Hematopoietic multipotent progenitor cell treated with erythropoietin and hydrocortisone succinate and interleukin-3 and kit ligand, for 6 days (in vitro differentiated cells): ENCODE measurements around the gene OAF.
"Not testable (repeated sequence)": the region's sequence is repeated elsewhere in the genome, so short reads cannot be mapped to it uniquely, and the experiment has no call there.

Experiments
- DNase-seq: peaks from one replicate; pipeline ENCODE4 v3.0.0-alpha.2; 2015

Gene OAF

GRCh38 chr11:120210626-120211521 lies at the start of gene OAF:
Gene OAF, plus strand, starts transcription at chr11:120211032. Its CDS starts 248 bp downstream, at chr11:120211280.
- peak; percentile 87 for DNase-seq

- DNase-seq: no peak
These were observed 43.2 kb upstream of the OAF start for GRCh38 chr11:120167659-120168058.

- DNase-seq: no peak
These were observed 42.5 kb upstream of the OAF start for GRCh38 chr11:120168108-120168959.

- peak; percentile 65 for DNase-seq
These were observed 41.7 kb upstream of the OAF start for GRCh38 chr11:120168960-120169681.

- DNase-seq: no peak
These were observed 40.7 kb upstream of the OAF start for GRCh38 chr11:120169981-120170698.

- DNase-seq: no peak
These were observed 40.0 kb upstream of the OAF start for GRCh38 chr11:120170741-120171261.

GRCh38 chr11:120172054-120172911 lies 38.5 kb upstream of the OAF start:
- peak; percentile 85 for DNase-seq

- no peak for DNase-seq
These were observed 37.7 kb upstream of the OAF start for GRCh38 chr11:120173019-120173705.

GRCh38 chr11:120173807-120174206 lies 37.0 kb upstream of the OAF start:
- no peak for DNase-seq

- DNase-seq: no peak
These were observed 36.0 kb upstream of the OAF start for GRCh38 chr11:120174866-120175265.

GRCh38 chr11:120178561-120179056 lies 32.2 kb upstream of the OAF start:
- no peak for DNase-seq

- no peak for DNase-seq
These were observed 31.7 kb upstream of the OAF start for GRCh38 chr11:120179057-120179672.

- not testable (repeated sequence) for DNase-seq
These were observed 30.8 kb upstream of the OAF start for GRCh38 chr11:120180063-120180462.

- no peak for DNase-seq
These were observed 30.1 kb upstream of the OAF start for GRCh38 chr11:120180551-120181232.

GRCh38 chr11:120181376-120181975 lies 29.4 kb upstream of the OAF start:
- no peak for DNase-seq

GRCh38 chr11:120182372-120182771 lies 28.5 kb upstream of the OAF start:
- no peak for DNase-seq

- DNase-seq: peak; percentile 37
These were observed 27.9 kb upstream of the OAF start for GRCh38 chr11:120182790-120183491.

GRCh38 chr11:120183701-120184141 lies 27.1 kb upstream of the OAF start:
- DNase-seq: no peak
